ENCODE results near the gene KIF16B. TPM values are rescaled to one million over a fixed set of nuclear protein-coding genes. Genes with fewer than 3 reads are reported as not detected.

Gene KIF16B
- total and polyA plus RNA-seq, 2 experiments from 2014 or later = 9.3 to 21.8 TPM

GRCh38 chr20:16270989-16271388 lies 302.3 kb downstream of the KIF16B start:
- TF ChIP-seq EZH2 (IDR thresholded peaks at IDR 0.05; ENCODE audit: borderline replicate concordance) (no peak), CTCF (IDR thresholded peaks at IDR 0.05; ENCODE audit: poor library complexity) (no peak), EZH2phosphoT487 (IDR thresholded peaks at IDR 0.05; ENCODE audit: low read depth, severe bottlenecking, unreplicated experiment) (no peak)

GRCh38 chr20:16270314-16270931 lies 302.8 kb downstream of the KIF16B start:
- Histone ChIP-seq H3K27me3 (no peaks in the 10 kb centered on the region), H3K4me2 (no peak overlapping the region), H3K4me1 (ENCODE audit: insufficient read depth) (peaks cover 12% of the 10 kb centered on the region), H3K27ac (no peak overlapping the region), H4K20me1 (ENCODE audit: insufficient read depth, poor library complexity, severe bottlenecking) (no peaks in the 10 kb centered on the region), H3K4me3 (no peak overlapping the region), H2AFZ (no peak overlapping the region), H3K9me2 (replicated peaks; ENCODE audit: insufficient read depth) (no peaks in the 10 kb centered on the region), H3K9me3 (ENCODE audit: low read depth) (peaks cover 6% of the 10 kb centered on the region), H3K36me3 (replicated peaks; ENCODE audit: insufficient read depth, low read depth) (no peaks in the 10 kb centered on the region), H3K79me2 (no peaks in the 10 kb centered on the region)
- DNase-seq (ENCODE audit: low spot score) = no peak
- TF ChIP-seq EZH2 (IDR thresholded peaks at IDR 0.05; ENCODE audit: borderline replicate concordance) (no peak), CTCF (IDR thresholded peaks at IDR 0.05; ENCODE audit: poor library complexity) (no peak), EZH2phosphoT487 (IDR thresholded peaks at IDR 0.05; ENCODE audit: low read depth, severe bottlenecking, unreplicated experiment) (no peak)
- 80% methylated on average over 6 of the region's 6 CpGs for WGBS (ENCODE audit: low lambda C conversion rate, missing lambda C conversion rate)

More at GRCh38 chr20:16270989-16271388, 302.3 kb downstream of the KIF16B start:
- no peak overlapping the region for H3K4me2 ChIP-seq
- H3K9me3 ChIP-seq (ENCODE audit: low read depth) = peaks cover 5% of the 10 kb centered on the region
- no peak for DNase-seq (ENCODE audit: low spot score)
- H3K9me2 ChIP-seq (replicated peaks; ENCODE audit: insufficient read depth) = no peaks in the 10 kb centered on the region
- H2AFZ ChIP-seq = no peak overlapping the region
- H3K79me2 ChIP-seq = no peaks in the 10 kb centered on the region
- no peaks in the 10 kb centered on the region for H3K27me3 ChIP-seq
- H4K20me1 ChIP-seq (ENCODE audit: insufficient read depth, poor library complexity, severe bottlenecking) = no peaks in the 10 kb centered on the region
- no peak overlapping the region for H3K4me3 ChIP-seq
- WGBS (ENCODE audit: low lambda C conversion rate, missing lambda C conversion rate) = 53% methylated on average over 4 of the region's 4 CpGs
- H3K4me1 ChIP-seq (ENCODE audit: insufficient read depth) = peaks cover 12% of the 10 kb centered on the region
- peak overlapping the region; percentile 32 for H3K27ac ChIP-seq
- H3K36me3 ChIP-seq (replicated peaks; ENCODE audit: insufficient read depth, low read depth) = no peaks in the 10 kb centered on the region

GRCh38 chr20:16267526-16267925 lies 305.7 kb downstream of the KIF16B start:
- Histone ChIP-seq H3K27me3 (no peaks in the 10 kb centered on the region), H3K79me2 (no peaks in the 10 kb centered on the region), H3K4me2 (no peak overlapping the region), H3K9me2 (replicated peaks; ENCODE audit: insufficient read depth) (no peaks in the 10 kb centered on the region), H3K4me1 (ENCODE audit: insufficient read depth) (peaks cover 13% of the 10 kb centered on the region), H3K9me3 (ENCODE audit: low read depth) (peaks cover 6% of the 10 kb centered on the region), H3K27ac (no peak overlapping the region), H3K36me3 (replicated peaks; ENCODE audit: insufficient read depth, low read depth) (no peaks in the 10 kb centered on the region), H3K4me3 (no peak overlapping the region), H4K20me1 (ENCODE audit: insufficient read depth, poor library complexity, severe bottlenecking) (no peaks in the 10 kb centered on the region), H2AFZ (no peak overlapping the region)
- DNase-seq (ENCODE audit: low spot score) = no peak
- TF ChIP-seq CTCF (IDR thresholded peaks at IDR 0.05; ENCODE audit: poor library complexity) (no peak), EZH2phosphoT487 (IDR thresholded peaks at IDR 0.05; ENCODE audit: low read depth, severe bottlenecking, unreplicated experiment) (no peak), EZH2 (IDR thresholded peaks at IDR 0.05; ENCODE audit: borderline replicate concordance) (no peak)
- 99% methylated on average over 4 of the region's 4 CpGs for WGBS (ENCODE audit: low lambda C conversion rate, missing lambda C conversion rate)

All from hepatocyte (in vitro differentiated cells).